Measurements from ENCODE around the gene PCDH9.

PCDH9 gene

GRCh38 chr13:66563076-66563475, 667.1 kb downstream of the PCDH9 start:
- no peak overlapping the region for H3K4me3 ChIP-seq (ENCODE audit: low read depth, low read length)
- H3K27me3 ChIP-seq (ENCODE audit: control insufficient read depth, insufficient read depth, low read length): no peaks in the 10 kb centered on the region
- no peaks in the 10 kb centered on the region for H3K36me3 ChIP-seq (ENCODE audit: control insufficient read depth, insufficient read depth, low read length)
- no peak overlapping the region for H3K9ac ChIP-seq (ENCODE audit: low read depth, low read length)
- H3K4me1 ChIP-seq (ENCODE audit: control insufficient read depth, insufficient read depth, low read length): no peaks in the 10 kb centered on the region
- H3K9me3 ChIP-seq (ENCODE audit: control insufficient read depth, insufficient read depth, low read length): no peaks in the 10 kb centered on the region

- Histone ChIP-seq H3K4me3 (ENCODE audit: low read depth, low read length) (no peak overlapping the region), H3K36me3 (ENCODE audit: control insufficient read depth, insufficient read depth, low read length) (no peaks in the 10 kb centered on the region), H3K4me1 (ENCODE audit: control insufficient read depth, insufficient read depth, low read length) (no peaks in the 10 kb centered on the region), H3K9ac (ENCODE audit: low read depth, low read length) (no peak overlapping the region), H3K9me3 (ENCODE audit: control insufficient read depth, insufficient read depth, low read length) (no peaks in the 10 kb centered on the region), H3K27me3 (ENCODE audit: control insufficient read depth, insufficient read depth, low read length) (no peaks in the 10 kb centered on the region)
These were observed 668.1 kb downstream of the PCDH9 start for GRCh38 chr13:66562054-66562453.

DNA sequence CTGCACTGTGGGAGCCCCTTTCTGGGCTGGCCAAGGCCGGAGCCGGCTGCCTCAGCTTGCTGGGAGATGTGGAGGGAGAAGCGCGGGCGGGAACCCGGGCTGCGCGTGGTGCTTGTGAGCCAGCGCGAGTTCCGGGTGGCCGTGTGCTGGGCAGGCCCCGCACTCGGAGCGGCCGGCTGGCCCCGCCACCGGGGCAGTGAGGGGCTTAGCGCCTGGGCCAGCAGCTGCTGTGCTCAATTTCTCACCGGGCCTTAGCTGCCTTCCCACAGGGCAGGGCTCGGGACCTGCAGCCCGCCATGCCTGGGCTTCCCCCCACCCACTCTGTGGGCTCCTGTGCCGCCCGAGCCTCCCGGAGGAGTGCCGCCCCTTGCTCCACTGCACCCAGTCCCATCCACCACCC, 669.1 kb downstream of the PCDH9 start:
- Histone ChIP-seq H3K9me3 (ENCODE audit: control insufficient read depth, insufficient read depth, low read length) (no peaks in the 10 kb centered on the region), H3K4me1 (ENCODE audit: control insufficient read depth, insufficient read depth, low read length) (no peaks in the 10 kb centered on the region), H3K36me3 (ENCODE audit: control insufficient read depth, insufficient read depth, low read length) (no peaks in the 10 kb centered on the region), H3K4me3 (ENCODE audit: low read depth, low read length) (no peak overlapping the region), H3K27me3 (ENCODE audit: control insufficient read depth, insufficient read depth, low read length) (no peaks in the 10 kb centered on the region), H3K9ac (ENCODE audit: low read depth, low read length) (no peak overlapping the region)

- no peak overlapping the region for H3K9ac ChIP-seq (ENCODE audit: low read depth, low read length)
These were observed 669.9 kb downstream of the PCDH9 start for GRCh38 chr13:66560189-66560588.

DNA sequence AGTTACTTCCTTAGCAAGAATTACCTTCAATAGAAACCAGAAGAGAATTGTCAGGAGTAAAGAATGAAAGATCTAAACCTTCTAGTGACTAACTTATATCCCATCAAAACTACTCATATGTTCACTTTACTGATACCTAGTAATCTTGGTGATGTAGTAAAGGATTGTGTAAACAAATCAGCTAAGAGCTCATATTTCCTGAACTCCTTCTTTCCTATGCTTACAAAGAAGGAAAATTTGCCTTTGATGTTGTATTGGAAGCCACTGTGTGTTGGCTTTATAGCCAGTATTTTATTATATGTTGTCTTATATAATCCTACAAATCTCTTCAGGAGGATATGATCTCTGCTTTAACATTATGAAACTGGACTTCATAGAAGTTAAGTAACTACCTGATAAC, 671.0 kb downstream of the PCDH9 start:
- no peaks in the 10 kb centered on the region for H3K4me1 ChIP-seq (ENCODE audit: control insufficient read depth, insufficient read depth, low read length)
- no peaks in the 10 kb centered on the region for H3K9me3 ChIP-seq (ENCODE audit: control insufficient read depth, insufficient read depth, low read length)
- H3K27me3 ChIP-seq (ENCODE audit: control insufficient read depth, insufficient read depth, low read length): no peaks in the 10 kb centered on the region
- H3K9ac ChIP-seq (ENCODE audit: low read depth, low read length): no peak overlapping the region
- H3K36me3 ChIP-seq (ENCODE audit: control insufficient read depth, insufficient read depth, low read length): no peaks in the 10 kb centered on the region
- H3K4me3 ChIP-seq (ENCODE audit: low read depth, low read length): no peak overlapping the region

More at GRCh38 chr13:66560189-66560588, 669.9 kb downstream of the PCDH9 start:
- Histone ChIP-seq H3K27me3 (ENCODE audit: control insufficient read depth, insufficient read depth, low read length) (no peaks in the 10 kb centered on the region), H3K36me3 (ENCODE audit: control insufficient read depth, insufficient read depth, low read length) (no peaks in the 10 kb centered on the region), H3K4me3 (ENCODE audit: low read depth, low read length) (no peak overlapping the region), H3K4me1 (ENCODE audit: control insufficient read depth, insufficient read depth, low read length) (no peaks in the 10 kb centered on the region), H3K9me3 (ENCODE audit: control insufficient read depth, insufficient read depth, low read length) (no peaks in the 10 kb centered on the region)

DNA sequence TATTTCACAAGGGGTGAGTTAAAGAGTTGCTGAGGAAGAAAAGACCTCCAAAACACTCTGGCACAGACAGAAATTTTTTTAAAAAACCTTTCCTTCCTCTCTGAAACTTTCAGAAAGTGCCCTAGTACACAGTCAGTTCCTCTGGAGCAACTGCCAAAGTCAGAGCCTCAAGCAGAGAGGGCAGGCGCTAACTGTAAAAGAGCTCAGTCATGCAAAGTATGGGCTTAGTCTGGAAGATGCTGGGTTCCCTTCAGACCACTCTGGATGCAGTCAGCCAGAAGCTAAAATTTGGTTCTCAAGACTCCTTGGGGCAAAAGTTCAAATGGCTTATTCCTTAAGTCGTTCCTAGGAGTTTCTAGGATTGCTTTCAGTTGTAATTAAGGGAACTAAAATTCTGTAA, 671.6 kb downstream of the PCDH9 start:
- H3K27me3 ChIP-seq (ENCODE audit: control insufficient read depth, insufficient read depth, low read length): no peaks in the 10 kb centered on the region
- H3K4me1 ChIP-seq (ENCODE audit: control insufficient read depth, insufficient read depth, low read length): no peaks in the 10 kb centered on the region
- no peak overlapping the region for H3K9ac ChIP-seq (ENCODE audit: low read depth, low read length)
- no peak overlapping the region for H3K4me3 ChIP-seq (ENCODE audit: low read depth, low read length)
- no peaks in the 10 kb centered on the region for H3K36me3 ChIP-seq (ENCODE audit: control insufficient read depth, insufficient read depth, low read length)
- no peaks in the 10 kb centered on the region for H3K9me3 ChIP-seq (ENCODE audit: control insufficient read depth, insufficient read depth, low read length)

- no peaks in the 10 kb centered on the region for H3K27me3 ChIP-seq (ENCODE audit: control insufficient read depth, insufficient read depth, low read length)
- H3K4me3 ChIP-seq (ENCODE audit: low read depth, low read length): no peak overlapping the region
- H3K4me1 ChIP-seq (ENCODE audit: control insufficient read depth, insufficient read depth, low read length): no peaks in the 10 kb centered on the region
- H3K9ac ChIP-seq (ENCODE audit: low read depth, low read length): no peak overlapping the region
- no peaks in the 10 kb centered on the region for H3K9me3 ChIP-seq (ENCODE audit: control insufficient read depth, insufficient read depth, low read length)
- no peaks in the 10 kb centered on the region for H3K36me3 ChIP-seq (ENCODE audit: control insufficient read depth, insufficient read depth, low read length)
These were observed 672.8 kb downstream of the PCDH9 start for GRCh38 chr13:66557357-66557756.

DNA sequence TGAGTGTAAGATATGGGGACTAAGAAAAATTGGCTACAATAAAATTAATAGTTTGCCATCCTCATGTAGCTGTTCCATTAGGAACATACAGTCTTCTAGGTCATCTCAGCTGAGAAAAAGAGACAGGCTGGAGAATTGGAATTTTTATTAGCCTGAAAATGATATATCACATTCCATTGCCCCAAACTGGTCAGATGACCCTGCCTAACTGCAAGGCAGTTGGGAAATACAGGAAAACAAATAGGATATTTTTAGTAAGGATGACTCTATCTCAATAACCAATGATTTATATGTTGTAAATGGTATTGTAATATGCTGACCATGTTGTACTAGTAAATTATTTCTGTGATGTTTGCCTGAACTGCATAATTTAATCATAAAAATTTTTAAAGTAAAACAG, 673.8 kb downstream of the PCDH9 start:
- Histone ChIP-seq H3K4me3 (ENCODE audit: low read depth, low read length) (no peak overlapping the region), H3K4me1 (ENCODE audit: control insufficient read depth, insufficient read depth, low read length) (no peaks in the 10 kb centered on the region), H3K27me3 (ENCODE audit: control insufficient read depth, insufficient read depth, low read length) (no peaks in the 10 kb centered on the region), H3K36me3 (ENCODE audit: control insufficient read depth, insufficient read depth, low read length) (no peaks in the 10 kb centered on the region), H3K9me3 (ENCODE audit: control insufficient read depth, insufficient read depth, low read length) (no peaks in the 10 kb centered on the region), H3K9ac (ENCODE audit: low read depth, low read length) (no peak overlapping the region)

- H3K9ac ChIP-seq (ENCODE audit: low read depth, low read length): no peak overlapping the region
- H3K9me3 ChIP-seq (ENCODE audit: control insufficient read depth, insufficient read depth, low read length): no peaks in the 10 kb centered on the region
- H3K36me3 ChIP-seq (ENCODE audit: control insufficient read depth, insufficient read depth, low read length): no peaks in the 10 kb centered on the region
- no peak overlapping the region for H3K4me3 ChIP-seq (ENCODE audit: low read depth, low read length)
- no peaks in the 10 kb centered on the region for H3K27me3 ChIP-seq (ENCODE audit: control insufficient read depth, insufficient read depth, low read length)
- H3K4me1 ChIP-seq (ENCODE audit: control insufficient read depth, insufficient read depth, low read length): no peaks in the 10 kb centered on the region
These were observed 676.7 kb downstream of the PCDH9 start for GRCh38 chr13:66553391-66553790.

GRCh38 chr13:66551128-66551527, 679.0 kb downstream of the PCDH9 start:
- H3K36me3 ChIP-seq (ENCODE audit: control insufficient read depth, insufficient read depth, low read length): no peaks in the 10 kb centered on the region
- no peaks in the 10 kb centered on the region for H3K27me3 ChIP-seq (ENCODE audit: control insufficient read depth, insufficient read depth, low read length)
- H3K4me3 ChIP-seq (ENCODE audit: low read depth, low read length): no peak overlapping the region
- H3K4me1 ChIP-seq (ENCODE audit: control insufficient read depth, insufficient read depth, low read length): no peaks in the 10 kb centered on the region
- H3K9ac ChIP-seq (ENCODE audit: low read depth, low read length): no peak overlapping the region
- no peaks in the 10 kb centered on the region for H3K9me3 ChIP-seq (ENCODE audit: control insufficient read depth, insufficient read depth, low read length)

DNA sequence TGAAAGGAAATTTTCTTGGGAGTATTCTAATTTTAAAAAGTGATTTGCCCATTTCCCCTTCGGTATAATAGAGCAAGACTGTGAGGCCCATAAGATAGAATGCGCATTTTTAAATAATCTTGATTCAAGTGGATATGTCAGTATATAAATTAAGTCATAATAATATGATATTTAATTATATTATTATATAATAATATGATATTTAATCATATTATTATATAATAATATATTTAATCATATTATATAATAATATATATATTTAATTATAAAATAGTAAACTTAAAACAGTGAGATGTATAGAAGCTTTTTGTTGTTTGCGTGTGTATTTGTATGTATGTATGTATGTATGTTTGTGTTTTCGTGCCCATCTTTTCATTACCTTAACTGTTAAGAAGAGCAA, 682.5 kb downstream of the PCDH9 start:
- Histone ChIP-seq H3K9ac (ENCODE audit: low read depth, low read length) (no peak overlapping the region), H3K4me3 (ENCODE audit: low read depth, low read length) (no peak overlapping the region), H3K27me3 (ENCODE audit: control insufficient read depth, insufficient read depth, low read length) (no peaks in the 10 kb centered on the region), H3K36me3 (ENCODE audit: control insufficient read depth, insufficient read depth, low read length) (no peaks in the 10 kb centered on the region), H3K4me1 (ENCODE audit: control insufficient read depth, insufficient read depth, low read length) (no peaks in the 10 kb centered on the region), H3K9me3 (ENCODE audit: control insufficient read depth, insufficient read depth, low read length) (no peaks in the 10 kb centered on the region)

DNA sequence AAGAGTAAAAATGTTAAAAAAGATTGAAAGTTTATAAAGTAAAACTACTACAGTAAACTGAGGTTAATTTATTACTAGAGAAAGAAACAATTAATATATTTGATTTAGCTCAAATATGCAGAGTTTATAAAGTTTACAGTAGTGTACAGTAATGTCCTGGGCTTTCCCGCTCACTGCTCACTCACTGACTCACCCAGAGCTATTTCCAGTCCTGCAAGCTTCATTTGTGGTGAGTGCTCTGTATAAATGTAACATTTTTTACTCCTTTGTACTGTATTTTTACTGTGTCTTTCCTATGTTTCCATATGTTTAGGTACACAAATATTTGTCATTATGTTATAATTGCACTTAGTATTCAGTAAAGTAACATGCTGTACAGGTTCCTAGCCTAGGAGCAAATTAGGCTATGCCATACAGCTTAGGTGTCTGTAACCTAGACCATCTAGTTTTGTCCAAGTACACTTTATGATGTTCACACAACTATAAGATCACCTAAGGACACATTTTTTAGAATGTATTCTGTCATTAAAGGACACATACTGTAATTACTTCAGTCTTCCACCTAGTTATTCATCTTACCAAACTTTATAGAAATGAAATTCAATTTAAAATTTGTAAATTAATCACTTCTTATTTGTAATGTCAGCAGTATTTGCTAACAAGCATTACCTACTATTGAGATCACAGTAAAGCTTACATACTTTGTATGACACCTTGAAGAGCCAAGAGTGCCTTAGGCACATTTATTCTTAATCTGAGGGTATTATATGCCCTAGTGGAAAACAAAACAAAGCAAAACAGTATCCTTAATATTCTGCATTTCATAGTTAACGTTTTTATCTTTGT, 683.4 kb downstream of the PCDH9 start:
- Histone ChIP-seq H3K9ac (ENCODE audit: low read depth, low read length) (no peak overlapping the region), H3K4me1 (ENCODE audit: control insufficient read depth, insufficient read depth, low read length) (no peaks in the 10 kb centered on the region), H3K9me3 (ENCODE audit: control insufficient read depth, insufficient read depth, low read length) (no peaks in the 10 kb centered on the region), H3K36me3 (ENCODE audit: control insufficient read depth, insufficient read depth, low read length) (no peaks in the 10 kb centered on the region), H3K4me3 (ENCODE audit: low read depth, low read length) (no peak overlapping the region), H3K27me3 (ENCODE audit: control insufficient read depth, insufficient read depth, low read length) (no peaks in the 10 kb centered on the region)
